ENCODE measurements around the gene BEGAIN. TPM values are rescaled to one million over a fixed set of nuclear protein-coding genes. Genes with fewer than 3 reads are reported as not detected.

The BEGAIN gene
- total RNA-seq, 4 donors from 2014 or later = 9.6 to 17.0 (median 11.6) TPM

DNA sequence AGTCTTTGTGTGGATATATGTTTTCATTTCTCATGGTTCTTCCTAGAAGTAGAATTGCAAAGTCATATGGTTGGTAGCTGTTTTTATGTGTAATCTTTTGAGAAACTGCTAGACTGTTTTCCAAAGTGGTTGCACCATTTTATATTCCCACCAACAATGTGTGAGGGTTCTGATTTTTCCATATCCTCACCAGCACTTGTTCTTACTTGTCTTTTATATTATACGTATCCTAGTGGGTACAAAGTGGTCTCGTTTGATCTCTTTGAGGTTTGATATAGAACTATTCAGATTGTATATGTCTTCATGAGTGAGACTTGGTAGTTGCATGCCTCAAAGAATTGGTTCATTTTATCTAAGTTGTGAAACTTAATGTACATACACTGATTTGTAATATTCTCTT lies 91.3 kb downstream of the BEGAIN start:
- no peak for DNase-seq (ENCODE audit: low spot score in 2 of 2)
- H3K9me3 ChIP-seq = peaks cover 0 to 10% (median 0%) of the 10 kb centered on the region in 4 donors
- H3K27ac ChIP-seq = no peak overlapping the region
- H3K27me3 ChIP-seq = no peaks in the 10 kb centered on the region
- TF ChIP-seq EP300 (IDR thresholded peaks at IDR 0.05) = no peak
- TF ChIP-seq POLR2A (IDR thresholded peaks at IDR 0.05) = no peak
- TF ChIP-seq CTCF (IDR thresholded peaks at IDR 0.05) = no peak
- H3K4me3 ChIP-seq = no peak overlapping the region
- peaks cover 0 to 8% (median 0%) of the 10 kb centered on the region in 3 donors for H3K36me3 ChIP-seq
- 92 to 98% methylated on average over 2 of the region's 2 CpGs for WGBS, 2 donors
- H3K4me1 ChIP-seq = peaks cover 0 to 5% (median 0%) of the 10 kb centered on the region in 4 donors

DNA sequence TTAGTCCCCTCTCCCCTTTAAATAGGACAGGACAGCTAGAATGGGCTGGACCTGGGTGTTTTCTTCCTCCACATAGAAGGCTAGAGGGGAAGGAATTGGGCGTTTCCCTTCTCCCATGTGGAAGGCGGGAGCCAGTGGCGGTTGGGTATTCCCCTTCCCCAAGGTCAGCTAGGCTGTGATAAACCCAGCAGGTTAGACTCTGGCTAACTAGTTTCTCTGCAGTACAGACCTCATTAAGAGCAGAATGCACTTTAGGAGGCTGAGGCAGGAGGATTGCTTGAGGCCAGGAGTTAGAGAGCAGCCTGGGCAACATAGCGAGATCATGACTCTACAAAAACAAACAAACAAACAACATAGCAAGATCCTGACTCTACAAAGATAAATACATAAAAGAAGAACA lies 92.6 kb downstream of the BEGAIN start:
- Histone ChIP-seq H3K4me1 (peaks cover 0 to 5% (median 0%) of the 10 kb centered on the region in 4 donors), H3K27ac (no peak overlapping the region), H3K4me3 (no peak overlapping the region), H3K36me3 (peaks cover 0 to 8% (median 0%) of the 10 kb centered on the region in 3 donors), H3K9me3 (peaks cover 0 to 10% (median 0%) of the 10 kb centered on the region in 4 donors), H3K27me3 (no peaks in the 10 kb centered on the region)
- WGBS, 2 donors = 82 to 93% methylated on average over 4 of the region's 4 CpGs
- DNase-seq (ENCODE audit: low spot score in 2 of 2) = no peak
- TF ChIP-seq CTCF (IDR thresholded peaks at IDR 0.05) (no peak), EP300 (IDR thresholded peaks at IDR 0.05) (no peak), POLR2A (IDR thresholded peaks at IDR 0.05) (no peak)

DNA sequence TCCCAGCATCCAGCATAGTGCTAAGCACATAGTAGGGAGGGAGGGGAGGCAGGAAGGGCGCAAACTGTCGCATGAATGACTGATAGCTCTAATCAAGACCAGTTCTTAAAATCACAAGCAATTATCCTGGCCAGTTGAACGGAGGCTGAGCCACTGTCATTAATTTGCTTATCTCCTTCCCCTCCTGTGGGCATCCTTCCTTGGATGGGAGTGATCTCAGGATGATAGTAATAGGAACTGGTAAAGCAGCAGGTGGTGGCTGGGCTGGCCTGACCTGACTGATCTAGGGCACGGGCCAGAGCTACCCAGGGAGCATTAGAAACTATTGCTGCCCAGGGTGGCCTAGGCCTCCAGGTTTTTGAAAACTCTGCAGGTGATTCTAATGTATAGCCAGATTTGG lies 97.0 kb downstream of the BEGAIN start:
- H3K27ac ChIP-seq = no peak overlapping the region
- 94 to 99% methylated on average over 4 of the region's 4 CpGs for WGBS, 2 donors
- peaks cover 0 to 12% (median 0%) of the 10 kb centered on the region in 3 donors for H3K36me3 ChIP-seq
- no peak overlapping the region for H3K4me3 ChIP-seq
- H3K4me1 ChIP-seq = peaks cover 0 to 12% (median 0%) of the 10 kb centered on the region in 4 donors
- no peak for DNase-seq (ENCODE audit: low spot score in 2 of 2)
- no peaks in the 10 kb centered on the region for H3K27me3 ChIP-seq
- TF ChIP-seq EP300 (IDR thresholded peaks at IDR 0.05) (no peak), CTCF (IDR thresholded peaks at IDR 0.05) (no peak), POLR2A (IDR thresholded peaks at IDR 0.05) (no peak)
- peaks cover 0 to 3% (median 0%) of the 10 kb centered on the region in 4 donors for H3K9me3 ChIP-seq

GRCh38 chr14:100488057-100488456 lies 99.2 kb downstream of the BEGAIN start:
- no peak for TF ChIP-seq POLR2A (IDR thresholded peaks at IDR 0.05)
- TF ChIP-seq EP300 (IDR thresholded peaks at IDR 0.05) = no peak
- TF ChIP-seq CTCF (IDR thresholded peaks at IDR 0.05) = no peak
- DNase-seq (ENCODE audit: low spot score in 2 of 2) = no peak
- 55 to 59% methylated on average over 7 of the region's 7 CpGs for WGBS, 2 donors

DNA sequence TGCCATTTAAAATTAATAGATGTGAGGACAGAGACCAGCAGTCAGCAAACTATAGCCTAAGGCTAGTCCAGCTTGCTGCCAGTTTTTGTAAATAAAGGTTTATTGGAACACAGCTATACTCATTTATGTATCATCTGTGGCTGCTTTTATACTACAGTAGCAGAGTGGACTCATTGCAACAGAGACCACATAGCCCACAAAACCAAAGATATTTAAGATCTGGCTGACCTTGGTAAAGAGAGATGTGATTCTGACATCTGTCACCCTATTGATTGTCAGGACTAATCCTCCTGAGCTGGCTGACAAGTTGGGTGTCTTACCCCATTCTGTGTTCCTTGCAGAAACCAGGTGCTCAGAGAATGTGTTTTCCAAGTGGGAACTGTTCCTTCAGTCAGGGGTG lies 99.9 kb downstream of the BEGAIN start:
- no peak overlapping the region for H3K27ac ChIP-seq
- TF ChIP-seq POLR2A (IDR thresholded peaks at IDR 0.05) (no peak), CTCF (IDR thresholded peaks at IDR 0.05) (no peak), EP300 (IDR thresholded peaks at IDR 0.05) (no peak)
- no peaks in the 10 kb centered on the region for H3K27me3 ChIP-seq
- H3K36me3 ChIP-seq = peaks cover 0 to 24% (median 0%) of the 10 kb centered on the region in 3 donors
- H3K4me1 ChIP-seq = peaks cover 0 to 12% (median 0%) of the 10 kb centered on the region in 4 donors
- no peak overlapping the region for H3K4me3 ChIP-seq
- no peaks in the 10 kb centered on the region for H3K9me3 ChIP-seq
- no peak for DNase-seq (ENCODE audit: low spot score in 2 of 2)

More at GRCh38 chr14:100488057-100488456, 99.2 kb downstream of the BEGAIN start:
- no peaks in the 10 kb centered on the region for H3K27me3 ChIP-seq
- H3K9me3 ChIP-seq = no peaks in the 10 kb centered on the region
- no peak overlapping the region for H3K4me3 ChIP-seq
- peaks cover 0 to 12% (median 0%) of the 10 kb centered on the region in 4 donors for H3K4me1 ChIP-seq
- no peak overlapping the region for H3K27ac ChIP-seq
- peaks cover 0 to 24% (median 0%) of the 10 kb centered on the region in 3 donors for H3K36me3 ChIP-seq

Small RNA genes lying within 50 kb of the gene (small RNA-seq; reads per million reads assigned to genes)
- not detected for gene RN7SKP92

Other genes with a start within 250 kb of the BEGAIN start
- 10 to 100 TPM; 10.7 to 22.1 (median 15.0) TPM for gene WDR25, start 210.9 kb downstream of the BEGAIN start, total RNA-seq
- not detected for gene DLK1, start 139.5 kb upstream of the BEGAIN start, total RNA-seq
- gene MEG3, start 238.7 kb upstream of the BEGAIN start, total RNA-seq = 100 to 1,000 TPM; 101 to 177 (median 167) TPM